SK-N-SH treated with all-trans-retinoic acid at 6 μM for 48 hours (cell line): ENCODE results near the gene TGOLN2.
"Not testable (repeated sequence)": the region's sequence is repeated elsewhere in the genome, so short reads cannot be mapped to it uniquely, and the experiment has no call there.

Experiments used
- ATAC-seq: fragments of 200-7000 bp; cut with Tn5 transposase; 3 replicates; pipeline ENCODE4 v1.9.1; 2020; ENCODE audit warnings: mild to moderate bottlenecking, moderate library complexity
- ARNTL ChIP-seq: fragments of 450-650 bp; formaldehyde crosslinking; IDR thresholded peaks from 2 replicates; pipeline ENCODE4 v1.5.0; 2020; ENCODE audit warnings: low read depth, mild to moderate bottlenecking, moderate library complexity, borderline replicate concordance
- CSDC2 ChIP-seq: fragments of 250-450 bp; sonication (Bioruptor Pico); IDR thresholded peaks from 2 replicates; pipeline ENCODE4 v1.5.0; 2020; ENCODE audit warnings: mild to moderate bottlenecking, moderate library complexity
- ESRRG ChIP-seq: fragments of 250-450 bp; sonication (Bioruptor Pico); IDR thresholded peaks from 2 replicates; pipeline ENCODE4 v1.6.1; 2021; ENCODE audit warnings: mild to moderate bottlenecking
- GLIS3 ChIP-seq: fragments of 250-450 bp; sonication (Bioruptor Pico); IDR thresholded peaks from 2 replicates; pipeline ENCODE4 v1.5.0; 2020; ENCODE audit warnings: mild to moderate bottlenecking, moderate library complexity
- ISL1 ChIP-seq: fragments of 250-450 bp; sonication (Bioruptor Pico); IDR thresholded peaks from 2 replicates; pipeline ENCODE4 v2.1.2; 2022; ENCODE audit warnings: mild to moderate bottlenecking, moderate library complexity
- OSR1 ChIP-seq: fragments of 250-450 bp; sonication (Bioruptor Pico); IDR thresholded peaks from 2 replicates; pipeline ENCODE4 v1.8.0; 2022; ENCODE audit warnings: moderate library complexity, mild to moderate bottlenecking, inconsistent platforms
- PPARA ChIP-seq: fragments of 250-450 bp; sonication (Bioruptor Pico); IDR thresholded peaks from 2 replicates; pipeline ENCODE4 v1.5.0; 2020; ENCODE audit warnings: mild to moderate bottlenecking, borderline replicate concordance
- RARB ChIP-seq: fragments of 250-450 bp; sonication (Bioruptor Pico); IDR thresholded peaks from 2 replicates; pipeline ENCODE4 v1.8.0; 2021; ENCODE audit warnings: mild to moderate bottlenecking, moderate library complexity
- SNAI2 ChIP-seq: fragments of 250-450 bp; sonication (Bioruptor Pico); IDR thresholded peaks from 2 replicates; pipeline ENCODE4 v1.5.0; 2020; ENCODE audit warnings: mild to moderate bottlenecking, moderate library complexity
- TCF4 ChIP-seq: fragments of 250-450 bp; sonication (Bioruptor Pico); IDR thresholded peaks from 2 replicates; pipeline ENCODE4 v1.8.0; 2021; ENCODE audit warnings: mild to moderate bottlenecking, moderate library complexity, borderline replicate concordance
- TOX ChIP-seq: fragments of 250-450 bp; sonication (Bioruptor Pico); IDR thresholded peaks from 2 replicates; pipeline ENCODE4 v1.8.0; 2021; ENCODE audit warnings: mild to moderate bottlenecking, moderate library complexity, borderline replicate concordance
- ZC3H10 ChIP-seq: fragments of 250-450 bp; sonication (Bioruptor Pico); IDR thresholded peaks from 2 replicates; pipeline ENCODE4 v1.5.1; 2021; ENCODE audit warnings: mild to moderate bottlenecking, moderate library complexity
- ZFP3 ChIP-seq: fragments of 250-450 bp; sonication (Bioruptor Pico); IDR thresholded peaks from 2 replicates; pipeline ENCODE4 v1.5.0; 2020; ENCODE audit warnings: mild to moderate bottlenecking, moderate library complexity
- ZFP30 ChIP-seq: fragments of 450-650 bp; formaldehyde crosslinking; IDR thresholded peaks from 2 replicates; pipeline ENCODE4 v1.5.0; 2022; ENCODE audit warnings: mild to moderate bottlenecking, moderate library complexity
- ZNF565 ChIP-seq: fragments of 450-650 bp; formaldehyde crosslinking; conservative IDR thresholded peaks from 2 replicates; pipeline ENCODE4 v1.5.0; 2020; ENCODE audit warnings: low read depth, mild to moderate bottlenecking, moderate library complexity
- ZNF70 ChIP-seq: fragments of 450-650 bp; formaldehyde crosslinking; IDR thresholded peaks from 2 replicates; pipeline ENCODE4 v1.5.0; 2020; ENCODE audit warnings: mild to moderate bottlenecking, moderate library complexity
- ZNF8 ChIP-seq: fragments of 450-650 bp; formaldehyde crosslinking; IDR thresholded peaks from 2 replicates; pipeline ENCODE4 v1.5.0; 2020; ENCODE audit warnings: mild to moderate bottlenecking, moderate library complexity
- TF ChIP-seq, protein P1 (sequence below): fragments of 250-450 bp; sonication (Bioruptor Pico); IDR thresholded peaks from 2 replicates; pipeline ENCODE4 v1.8.0; 2021; ENCODE audit warnings: low read depth, mild to moderate bottlenecking, moderate library complexity, borderline replicate concordance
- TF ChIP-seq, protein P2 (sequence below): fragments of 250-450 bp; sonication (Bioruptor Pico); IDR thresholded peaks from 2 replicates; pipeline ENCODE4 v1.5.1; 2020; ENCODE audit warnings: low read depth, mild to moderate bottlenecking, moderate library complexity
- TF ChIP-seq, protein P3 (sequence below): fragments of 250-450 bp; sonication (Bioruptor Pico); IDR thresholded peaks from 2 replicates; pipeline ENCODE4 v1.5.0; 2020; ENCODE audit warnings: mild to moderate bottlenecking, moderate library complexity
- TF ChIP-seq, protein P4 (sequence below): fragments of 250-450 bp; sonication (Bioruptor Pico); IDR thresholded peaks from 2 replicates; pipeline ENCODE4 v1.5.1; 2021; ENCODE audit warnings: mild to moderate bottlenecking, moderate library complexity
- TF ChIP-seq, protein P5 (sequence below): fragments of 250-450 bp; sonication (Bioruptor Pico); IDR thresholded peaks from 2 replicates; pipeline ENCODE4 v1.8.0; 2020; ENCODE audit warnings: mild to moderate bottlenecking, moderate library complexity, borderline replicate concordance

Gene TGOLN2

DNA sequence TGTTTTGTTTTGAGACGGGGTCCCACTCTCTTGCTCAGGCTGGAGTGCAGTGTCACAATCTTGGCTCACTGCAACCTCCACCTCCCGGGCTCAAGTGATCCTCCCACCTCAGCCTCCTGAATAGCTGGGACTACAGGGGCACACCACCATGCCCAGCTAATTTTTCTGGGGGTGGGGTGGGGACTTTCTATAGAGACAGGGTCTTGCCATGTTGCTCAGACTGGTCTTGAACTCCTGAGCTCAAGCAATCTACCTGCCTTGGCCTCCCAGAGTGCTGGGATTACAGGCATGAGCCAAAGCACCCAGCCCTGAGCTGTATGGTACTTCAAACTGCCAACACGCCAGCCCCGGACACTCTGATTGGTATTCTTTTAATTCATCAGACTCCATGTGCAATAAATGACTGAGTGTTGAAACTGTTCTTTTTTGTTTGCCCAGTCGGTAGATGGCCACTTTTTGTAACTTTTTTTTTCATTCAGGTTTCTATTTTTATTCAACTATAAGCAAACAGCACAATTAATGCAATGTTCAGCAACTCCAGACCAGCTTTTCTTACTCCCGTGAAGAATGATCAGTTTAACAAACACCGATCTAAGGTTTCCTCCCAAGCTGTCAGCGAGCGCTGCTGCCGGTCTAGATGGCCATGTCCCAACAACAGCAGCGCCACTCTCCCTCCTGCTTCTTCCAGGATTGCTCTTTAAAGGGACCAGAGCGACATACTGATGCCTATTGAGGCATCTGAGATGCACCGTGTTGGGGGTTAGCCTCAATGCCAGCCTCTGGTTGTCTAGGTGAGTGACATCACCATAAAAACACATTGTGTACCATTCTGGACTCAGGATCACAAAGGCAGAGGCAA is 12.5 kb upstream of the TGOLN2 start:
- no peak for TF ChIP-seq ESRRG (CRISPR knock-in tag)
- no peak for TF ChIP-seq ARNTL (CRISPR knock-in tag)
- TF ChIP-seq ZFP30 (CRISPR knock-in tag) = no peak
- TF ChIP-seq ZC3H10 (CRISPR knock-in tag) = no peak
- no peak for TF ChIP-seq CSDC2 (CRISPR knock-in tag)
- TF ChIP-seq, protein P1, sequence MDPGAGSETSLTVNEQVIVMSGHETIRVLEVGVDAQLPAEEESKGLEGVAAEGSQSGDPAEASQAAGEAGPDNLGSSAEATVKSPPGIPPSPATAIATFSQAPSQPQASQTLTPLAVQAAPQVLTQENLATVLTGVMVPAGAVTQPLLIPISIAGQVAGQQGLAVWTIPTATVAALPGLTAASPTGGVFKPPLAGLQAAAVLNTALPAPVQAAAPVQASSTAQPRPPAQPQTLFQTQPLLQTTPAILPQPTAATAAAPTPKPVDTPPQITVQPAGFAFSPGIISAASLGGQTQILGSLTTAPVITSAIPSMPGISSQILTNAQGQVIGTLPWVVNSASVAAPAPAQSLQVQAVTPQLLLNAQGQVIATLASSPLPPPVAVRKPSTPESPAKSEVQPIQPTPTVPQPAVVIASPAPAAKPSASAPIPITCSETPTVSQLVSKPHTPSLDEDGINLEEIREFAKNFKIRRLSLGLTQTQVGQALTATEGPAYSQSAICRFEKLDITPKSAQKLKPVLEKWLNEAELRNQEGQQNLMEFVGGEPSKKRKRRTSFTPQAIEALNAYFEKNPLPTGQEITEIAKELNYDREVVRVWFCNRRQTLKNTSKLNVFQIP = no peak
- TF ChIP-seq PPARA = no peak
- no peak for TF ChIP-seq ZNF8
- TF ChIP-seq, protein P2, sequence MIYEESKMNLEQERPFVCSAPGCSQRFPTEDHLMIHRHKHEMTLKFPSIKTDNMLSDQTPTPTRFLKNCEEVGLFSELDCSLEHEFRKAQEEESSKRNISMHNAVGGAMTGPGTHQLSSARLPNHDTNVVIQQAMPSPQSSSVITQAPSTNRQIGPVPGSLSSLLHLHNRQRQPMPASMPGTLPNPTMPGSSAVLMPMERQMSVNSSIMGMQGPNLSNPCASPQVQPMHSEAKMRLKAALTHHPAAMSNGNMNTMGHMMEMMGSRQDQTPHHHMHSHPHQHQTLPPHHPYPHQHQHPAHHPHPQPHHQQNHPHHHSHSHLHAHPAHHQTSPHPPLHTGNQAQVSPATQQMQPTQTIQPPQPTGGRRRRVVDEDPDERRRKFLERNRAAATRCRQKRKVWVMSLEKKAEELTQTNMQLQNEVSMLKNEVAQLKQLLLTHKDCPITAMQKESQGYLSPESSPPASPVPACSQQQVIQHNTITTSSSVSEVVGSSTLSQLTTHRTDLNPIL (CRISPR knock-in tag) = no peak
- TF ChIP-seq TCF4 = no peak
- TF ChIP-seq ZFP3 (CRISPR knock-in tag) = no peak
- TF ChIP-seq, protein P3, sequence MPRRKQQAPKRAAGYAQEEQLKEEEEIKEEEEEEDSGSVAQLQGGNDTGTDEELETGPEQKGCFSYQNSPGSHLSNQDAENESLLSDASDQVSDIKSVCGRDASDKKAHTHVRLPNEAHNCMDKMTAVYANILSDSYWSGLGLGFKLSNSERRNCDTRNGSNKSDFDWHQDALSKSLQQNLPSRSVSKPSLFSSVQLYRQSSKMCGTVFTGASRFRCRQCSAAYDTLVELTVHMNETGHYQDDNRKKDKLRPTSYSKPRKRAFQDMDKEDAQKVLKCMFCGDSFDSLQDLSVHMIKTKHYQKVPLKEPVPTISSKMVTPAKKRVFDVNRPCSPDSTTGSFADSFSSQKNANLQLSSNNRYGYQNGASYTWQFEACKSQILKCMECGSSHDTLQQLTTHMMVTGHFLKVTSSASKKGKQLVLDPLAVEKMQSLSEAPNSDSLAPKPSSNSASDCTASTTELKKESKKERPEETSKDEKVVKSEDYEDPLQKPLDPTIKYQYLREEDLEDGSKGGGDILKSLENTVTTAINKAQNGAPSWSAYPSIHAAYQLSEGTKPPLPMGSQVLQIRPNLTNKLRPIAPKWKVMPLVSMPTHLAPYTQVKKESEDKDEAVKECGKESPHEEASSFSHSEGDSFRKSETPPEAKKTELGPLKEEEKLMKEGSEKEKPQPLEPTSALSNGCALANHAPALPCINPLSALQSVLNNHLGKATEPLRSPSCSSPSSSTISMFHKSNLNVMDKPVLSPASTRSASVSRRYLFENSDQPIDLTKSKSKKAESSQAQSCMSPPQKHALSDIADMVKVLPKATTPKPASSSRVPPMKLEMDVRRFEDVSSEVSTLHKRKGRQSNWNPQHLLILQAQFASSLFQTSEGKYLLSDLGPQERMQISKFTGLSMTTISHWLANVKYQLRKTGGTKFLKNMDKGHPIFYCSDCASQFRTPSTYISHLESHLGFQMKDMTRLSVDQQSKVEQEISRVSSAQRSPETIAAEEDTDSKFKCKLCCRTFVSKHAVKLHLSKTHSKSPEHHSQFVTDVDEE (CRISPR knock-in tag) = no peak
- TF ChIP-seq TOX (CRISPR knock-in tag) = no peak
- TF ChIP-seq RARB (CRISPR knock-in tag) = no peak
- no peak for TF ChIP-seq GLIS3
- TF ChIP-seq, all 23 proteins: peak for 0
- ATAC-seq = no peak; the same call in 2 of the 3 replicates

DNA sequence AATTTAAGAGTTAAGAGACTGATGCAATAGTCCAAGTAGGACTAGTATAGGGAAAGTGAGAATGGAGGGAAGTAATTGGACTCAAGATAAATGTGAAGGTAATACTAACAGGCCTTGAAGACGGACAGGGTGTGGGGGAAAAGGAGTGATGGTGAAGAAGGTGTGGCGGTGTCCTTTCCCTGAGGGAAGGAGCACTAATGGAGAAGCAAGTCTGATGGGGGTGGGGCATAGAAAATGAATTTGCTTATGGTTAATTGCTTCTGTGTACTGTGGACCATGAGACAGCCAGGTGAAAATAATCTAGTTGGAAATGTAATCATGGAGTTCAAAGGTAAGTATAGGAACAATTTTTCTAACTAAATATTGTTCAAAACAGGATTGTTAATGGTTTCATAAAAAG is 7.1 kb upstream of the TGOLN2 start:
- no peak for TF ChIP-seq SNAI2 (CRISPR knock-in tag)
- TF ChIP-seq ZFP3 (CRISPR knock-in tag) = no peak
- no peak for TF ChIP-seq ARNTL (CRISPR knock-in tag)
- TF ChIP-seq, all 23 proteins: peak for 0
- ATAC-seq = no peak

DNA sequence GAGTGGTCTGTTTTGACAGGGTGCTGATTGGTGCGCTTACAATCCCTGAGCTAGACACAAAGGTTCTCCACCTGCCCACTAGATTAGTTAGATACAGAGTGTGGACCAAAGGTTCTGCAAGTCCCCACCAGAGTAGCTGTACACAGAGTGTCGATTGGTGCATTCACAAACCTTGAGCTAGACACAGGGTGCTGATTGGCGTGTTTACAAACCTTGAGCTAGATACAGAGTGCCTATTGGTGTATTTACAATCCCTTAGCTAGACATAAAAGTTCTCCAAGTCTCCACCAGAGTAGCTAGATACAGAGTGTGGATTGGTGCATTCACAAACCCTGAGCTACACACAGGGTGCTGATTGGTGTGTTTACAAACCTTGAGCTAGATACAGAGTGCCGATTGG is 6.1 kb upstream of the TGOLN2 start:
- ATAC-seq = not testable (repeated sequence)

DNA sequence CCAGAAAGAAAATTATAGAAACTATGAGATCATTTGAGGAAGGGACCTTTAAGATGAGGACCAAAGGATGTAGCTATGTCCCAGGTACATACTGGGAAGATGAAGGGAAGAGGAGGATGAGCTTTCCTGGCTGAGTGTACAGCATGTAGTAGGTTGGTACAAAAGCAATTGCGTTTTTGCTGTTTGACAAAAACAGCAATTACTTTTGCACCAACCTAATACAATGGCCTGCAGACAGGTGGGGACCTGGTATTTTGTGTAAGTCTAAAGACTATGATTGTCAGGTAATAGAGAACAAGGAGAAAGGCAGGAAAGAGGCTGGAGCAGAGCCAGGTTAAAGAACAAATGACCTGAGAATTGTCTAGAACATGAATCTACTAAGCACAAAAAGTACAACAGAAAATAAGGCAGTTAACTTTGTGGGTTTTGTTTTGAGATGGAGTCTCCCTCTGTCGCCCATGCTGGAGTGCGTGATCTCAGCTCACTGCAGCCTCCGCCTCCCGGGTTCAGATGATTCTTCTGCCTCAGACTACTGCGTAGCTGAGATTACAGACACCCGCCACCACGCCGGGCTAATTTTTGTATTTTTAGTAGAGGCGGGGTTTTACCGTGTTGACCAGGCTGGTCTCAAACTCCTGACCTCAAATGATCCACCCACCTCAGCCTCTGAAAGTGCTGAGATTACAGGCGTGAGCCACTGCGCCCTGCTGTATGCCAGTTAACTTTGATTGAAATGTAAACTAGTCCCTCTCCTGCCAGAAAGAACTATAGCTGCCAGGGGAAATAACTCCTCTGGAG is 3.2 kb upstream of the TGOLN2 start:
- no peak for ATAC-seq
- TF ChIP-seq ZNF8 (no peak), SNAI2 (CRISPR knock-in tag) (no peak), ZNF565 (CRISPR knock-in tag) (no peak), TCF4 (no peak), OSR1 (CRISPR knock-in tag) (no peak), ARNTL (CRISPR knock-in tag) (no peak), ISL1 (CRISPR knock-in tag) (no peak), CSDC2 (CRISPR knock-in tag) (no peak), ZFP30 (CRISPR knock-in tag) (no peak), ZNF70 (no peak), RARB (CRISPR knock-in tag) (no peak)
- TF ChIP-seq, protein P4, sequence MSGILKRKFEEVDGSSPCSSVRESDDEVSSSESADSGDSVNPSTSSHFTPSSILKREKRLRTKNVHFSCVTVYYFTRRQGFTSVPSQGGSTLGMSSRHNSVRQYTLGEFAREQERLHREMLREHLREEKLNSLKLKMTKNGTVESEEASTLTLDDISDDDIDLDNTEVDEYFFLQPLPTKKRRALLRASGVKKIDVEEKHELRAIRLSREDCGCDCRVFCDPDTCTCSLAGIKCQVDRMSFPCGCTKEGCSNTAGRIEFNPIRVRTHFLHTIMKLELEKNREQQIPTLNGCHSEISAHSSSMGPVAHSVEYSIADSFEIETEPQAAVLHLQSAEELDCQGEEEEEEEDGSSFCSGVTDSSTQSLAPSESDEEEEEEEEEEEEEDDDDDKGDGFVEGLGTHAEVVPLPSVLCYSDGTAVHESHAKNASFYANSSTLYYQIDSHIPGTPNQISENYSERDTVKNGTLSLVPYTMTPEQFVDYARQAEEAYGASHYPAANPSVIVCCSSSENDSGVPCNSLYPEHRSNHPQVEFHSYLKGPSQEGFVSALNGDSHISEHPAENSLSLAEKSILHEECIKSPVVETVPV (CRISPR knock-in tag) = no peak
- TF ChIP-seq, protein P5, sequence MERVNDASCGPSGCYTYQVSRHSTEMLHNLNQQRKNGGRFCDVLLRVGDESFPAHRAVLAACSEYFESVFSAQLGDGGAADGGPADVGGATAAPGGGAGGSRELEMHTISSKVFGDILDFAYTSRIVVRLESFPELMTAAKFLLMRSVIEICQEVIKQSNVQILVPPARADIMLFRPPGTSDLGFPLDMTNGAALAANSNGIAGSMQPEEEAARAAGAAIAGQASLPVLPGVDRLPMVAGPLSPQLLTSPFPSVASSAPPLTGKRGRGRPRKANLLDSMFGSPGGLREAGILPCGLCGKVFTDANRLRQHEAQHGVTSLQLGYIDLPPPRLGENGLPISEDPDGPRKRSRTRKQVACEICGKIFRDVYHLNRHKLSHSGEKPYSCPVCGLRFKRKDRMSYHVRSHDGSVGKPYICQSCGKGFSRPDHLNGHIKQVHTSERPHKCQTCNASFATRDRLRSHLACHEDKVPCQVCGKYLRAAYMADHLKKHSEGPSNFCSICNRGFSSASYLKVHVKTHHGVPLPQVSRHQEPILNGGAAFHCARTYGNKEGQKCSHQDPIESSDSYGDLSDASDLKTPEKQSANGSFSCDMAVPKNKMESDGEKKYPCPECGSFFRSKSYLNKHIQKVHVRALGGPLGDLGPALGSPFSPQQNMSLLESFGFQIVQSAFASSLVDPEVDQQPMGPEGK (CRISPR knock-in tag) = no peak
- TF ChIP-seq, protein P1 = no peak

DNA sequence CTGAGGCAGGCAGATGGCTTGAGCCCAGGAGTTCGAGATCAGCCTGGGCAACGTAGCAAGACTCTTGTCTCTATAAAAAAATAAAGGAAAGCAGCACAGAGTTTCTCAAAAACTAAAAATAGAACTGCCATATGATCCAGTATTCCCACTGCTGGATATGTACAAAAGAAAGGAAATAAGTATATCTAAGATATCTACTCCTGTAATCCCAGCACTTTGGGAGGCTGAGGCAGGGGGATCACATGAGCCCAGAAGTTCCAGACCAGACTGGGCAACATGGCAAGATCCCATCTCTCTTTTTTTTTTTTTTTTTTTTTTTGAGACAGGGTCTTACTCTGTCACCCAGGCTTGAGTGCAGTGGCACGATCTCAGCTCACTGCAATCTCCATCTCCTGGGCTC is 1.9 kb upstream of the TGOLN2 start:
- ATAC-seq = not testable (repeated sequence)
